ENCODE data around the gene UCHL1. TPM values are rescaled to one million over a fixed set of nuclear protein-coding genes. Genes with fewer than 3 reads are reported as not detected.

Gene UCHL1
- total RNA-seq, 1 donor from 2014 or later: 1,994 TPM

- no peaks in the 10 kb centered on the region for H3K27me3 ChIP-seq (ENCODE audit: control insufficient read depth, insufficient read depth, low read length)
- no peak for DNase-seq (ENCODE audit: low read depth)
- H3K4me3 ChIP-seq (ENCODE audit: low read depth, low read length): no peak overlapping the region
- no peaks in the 10 kb centered on the region for H3K36me3 ChIP-seq (ENCODE audit: control insufficient read depth, insufficient read depth, low read length)
- no peak for TF ChIP-seq CTCF (IDR thresholded peaks at IDR 0.05; ENCODE audit: insufficient read depth, low read length, poor library complexity, severe bottlenecking)
Observed at GRCh38 chr4:41296995-41297394, 40.3 kb downstream of the UCHL1 start.

- H3K36me3 ChIP-seq (ENCODE audit: control insufficient read depth, insufficient read depth, low read length): no peaks in the 10 kb centered on the region
- TF ChIP-seq CTCF (IDR thresholded peaks at IDR 0.05; ENCODE audit: insufficient read depth, low read length, poor library complexity, severe bottlenecking): no peak
- H3K27me3 ChIP-seq (ENCODE audit: control insufficient read depth, insufficient read depth, low read length): no peaks in the 10 kb centered on the region
- no peak for DNase-seq (ENCODE audit: low read depth)
- no peak overlapping the region for H3K4me3 ChIP-seq (ENCODE audit: low read depth, low read length)
Observed at GRCh38 chr4:41297832-41298231, 41.1 kb downstream of the UCHL1 start.

DNA sequence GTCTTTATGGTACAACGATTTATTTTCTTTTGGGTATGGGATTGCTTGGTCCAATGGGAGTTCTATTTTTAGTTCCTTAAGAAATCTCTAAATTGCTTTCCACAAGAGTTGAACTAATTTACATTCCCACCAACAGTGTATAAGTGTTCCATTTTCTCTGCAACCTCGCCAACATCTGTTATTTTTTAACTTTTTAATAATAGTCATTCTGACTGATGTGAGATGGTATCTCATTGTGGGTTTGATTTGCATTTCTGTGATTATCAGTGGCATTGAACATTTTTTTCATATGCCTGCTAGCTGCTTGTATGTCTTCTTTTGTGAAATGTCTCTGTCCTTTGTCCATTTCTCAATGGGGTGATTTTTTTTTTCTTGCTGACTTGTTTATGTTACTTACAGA, 42.8 kb downstream of the UCHL1 start:
- TF ChIP-seq CTCF (IDR thresholded peaks at IDR 0.05; ENCODE audit: insufficient read depth, low read length, poor library complexity, severe bottlenecking): no peak
- DNase-seq (ENCODE audit: low read depth): no peak
- H3K36me3 ChIP-seq (ENCODE audit: control insufficient read depth, insufficient read depth, low read length): no peaks in the 10 kb centered on the region
- H3K4me3 ChIP-seq (ENCODE audit: low read depth, low read length): no peak overlapping the region
- no peaks in the 10 kb centered on the region for H3K27me3 ChIP-seq (ENCODE audit: control insufficient read depth, insufficient read depth, low read length)

DNA sequence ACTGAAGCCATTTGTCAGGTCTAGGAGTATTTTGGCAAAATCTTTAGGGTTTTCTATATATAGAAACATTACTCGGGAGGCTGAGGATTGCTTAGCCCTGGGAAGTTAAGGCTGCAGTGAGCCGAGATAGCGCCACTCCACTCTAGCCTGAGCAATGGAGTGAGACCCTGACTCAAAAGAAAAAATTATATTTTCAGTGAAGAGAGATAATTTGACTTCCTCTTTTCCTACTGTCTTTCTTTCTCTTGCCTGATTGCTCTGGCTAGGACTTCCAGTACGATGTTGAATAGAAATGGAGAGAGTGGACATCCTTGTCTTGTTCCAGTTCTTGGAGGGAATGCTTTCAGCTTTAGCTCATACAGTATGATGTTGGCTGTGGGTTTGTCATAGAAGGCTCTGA, 44.4 kb downstream of the UCHL1 start:
- Histone ChIP-seq H3K4me3 (ENCODE audit: low read depth, low read length) (no peak overlapping the region), H3K27me3 (ENCODE audit: control insufficient read depth, insufficient read depth, low read length) (no peaks in the 10 kb centered on the region), H3K36me3 (ENCODE audit: control insufficient read depth, insufficient read depth, low read length) (no peaks in the 10 kb centered on the region)
- no peak for TF ChIP-seq CTCF (IDR thresholded peaks at IDR 0.05; ENCODE audit: insufficient read depth, low read length, poor library complexity, severe bottlenecking)
- no peak for DNase-seq (ENCODE audit: low read depth)

GRCh38 chr4:41303372-41304118, 46.8 kb downstream of the UCHL1 start:
- TF ChIP-seq CTCF (IDR thresholded peaks at IDR 0.05; ENCODE audit: insufficient read depth, low read length, poor library complexity, severe bottlenecking): no peak
- Histone ChIP-seq H3K4me3 (ENCODE audit: low read depth, low read length) (no peak overlapping the region), H3K36me3 (ENCODE audit: control insufficient read depth, insufficient read depth, low read length) (no peaks in the 10 kb centered on the region), H3K27me3 (ENCODE audit: control insufficient read depth, insufficient read depth, low read length) (no peaks in the 10 kb centered on the region)
- no peak for DNase-seq (ENCODE audit: low read depth)

DNA sequence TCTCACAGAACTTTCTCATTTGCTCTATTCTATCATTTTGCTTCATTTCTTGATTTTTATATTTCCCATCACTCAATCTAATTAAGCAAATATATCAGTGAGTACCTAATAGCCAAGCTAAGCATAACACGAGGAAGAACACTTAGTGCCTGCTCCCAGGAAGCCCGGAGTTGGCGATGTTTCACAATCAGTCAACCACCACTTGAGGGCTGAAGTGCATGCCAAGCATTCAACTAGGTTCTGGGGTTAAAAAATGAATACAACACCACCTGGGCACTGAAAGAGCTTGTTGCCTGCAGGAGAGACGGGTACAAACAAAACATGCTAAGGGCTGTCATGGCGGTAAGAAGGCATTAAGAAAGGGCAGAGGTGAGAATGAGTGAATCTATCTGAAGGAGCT, 47.5 kb downstream of the UCHL1 start:
- Histone ChIP-seq H3K4me3 (ENCODE audit: low read depth, low read length) (no peak overlapping the region), H3K36me3 (ENCODE audit: control insufficient read depth, insufficient read depth, low read length) (no peaks in the 10 kb centered on the region), H3K27me3 (ENCODE audit: control insufficient read depth, insufficient read depth, low read length) (no peaks in the 10 kb centered on the region)
- no peak for TF ChIP-seq CTCF (IDR thresholded peaks at IDR 0.05; ENCODE audit: insufficient read depth, low read length, poor library complexity, severe bottlenecking)
- DNase-seq (ENCODE audit: low read depth): no peak

Data from kidney epithelial cell (primary cell).